ENCODE data around the gene SMIM45.

Gene SMIM45

GRCh38 chr22:41916745-41917358 is 35.1 kb upstream of the SMIM45 start:
- intact Hi-C loops (cut with DNase I), result no loop called here
- Histone ChIP-seq H3K27ac (no peak overlapping the region), H3K36me3 (no peaks in the 10 kb centered on the region), H3K9me3 (no peaks in the 10 kb centered on the region), H3K4me1 (peaks cover 0 to 9% (median 0%) of the 10 kb centered on the region in 4 donors), H3K27me3 (peaks cover 7 to 29% of the 10 kb centered on the region in 2 donors), H3K4me3 (no peak overlapping the region)
- ATAC-seq (no peak), DNase-seq (no peak)
- WGBS (ENCODE audit: insufficient coverage, low coverage, low lambda C conversion rate, missing lambda C conversion rate), result 41% methylated on average over 7 of the region's 10 CpGs
- TF ChIP-seq, protein P1, sequence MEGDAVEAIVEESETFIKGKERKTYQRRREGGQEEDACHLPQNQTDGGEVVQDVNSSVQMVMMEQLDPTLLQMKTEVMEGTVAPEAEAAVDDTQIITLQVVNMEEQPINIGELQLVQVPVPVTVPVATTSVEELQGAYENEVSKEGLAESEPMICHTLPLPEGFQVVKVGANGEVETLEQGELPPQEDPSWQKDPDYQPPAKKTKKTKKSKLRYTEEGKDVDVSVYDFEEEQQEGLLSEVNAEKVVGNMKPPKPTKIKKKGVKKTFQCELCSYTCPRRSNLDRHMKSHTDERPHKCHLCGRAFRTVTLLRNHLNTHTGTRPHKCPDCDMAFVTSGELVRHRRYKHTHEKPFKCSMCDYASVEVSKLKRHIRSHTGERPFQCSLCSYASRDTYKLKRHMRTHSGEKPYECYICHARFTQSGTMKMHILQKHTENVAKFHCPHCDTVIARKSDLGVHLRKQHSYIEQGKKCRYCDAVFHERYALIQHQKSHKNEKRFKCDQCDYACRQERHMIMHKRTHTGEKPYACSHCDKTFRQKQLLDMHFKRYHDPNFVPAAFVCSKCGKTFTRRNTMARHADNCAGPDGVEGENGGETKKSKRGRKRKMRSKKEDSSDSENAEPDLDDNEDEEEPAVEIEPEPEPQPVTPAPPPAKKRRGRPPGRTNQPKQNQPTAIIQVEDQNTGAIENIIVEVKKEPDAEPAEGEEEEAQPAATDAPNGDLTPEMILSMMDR (IDR thresholded peaks at IDR 0.05), result no peak
- no peak for TF ChIP-seq POLR2A (IDR thresholded peaks at IDR 0.05)

GRCh38 chr22:41917375-41917902 is 34.5 kb upstream of the SMIM45 start:
- peaks cover 7 to 28% of the 10 kb centered on the region in 2 donors for H3K27me3 ChIP-seq
- DNase-seq (no peak), ATAC-seq (no peak)
- TF ChIP-seq POLR2A (IDR thresholded peaks at IDR 0.05), result no peak
- TF ChIP-seq, protein P1 (IDR thresholded peaks at IDR 0.05), result no peak
- intact Hi-C loops (cut with DNase I), result no loop called here
- no CpG with 5 or more reads among the region's 11 CpGs for WGBS (ENCODE audit: insufficient coverage, low coverage, low lambda C conversion rate, missing lambda C conversion rate)
- H3K27ac ChIP-seq, result no peak overlapping the region
- H3K4me1 ChIP-seq, result peaks cover 0 to 9% (median 0%) of the 10 kb centered on the region in 4 donors
- H3K9me3 ChIP-seq, result no peaks in the 10 kb centered on the region
- H3K36me3 ChIP-seq, result no peaks in the 10 kb centered on the region
- H3K4me3 ChIP-seq, result no peak overlapping the region

DNA sequence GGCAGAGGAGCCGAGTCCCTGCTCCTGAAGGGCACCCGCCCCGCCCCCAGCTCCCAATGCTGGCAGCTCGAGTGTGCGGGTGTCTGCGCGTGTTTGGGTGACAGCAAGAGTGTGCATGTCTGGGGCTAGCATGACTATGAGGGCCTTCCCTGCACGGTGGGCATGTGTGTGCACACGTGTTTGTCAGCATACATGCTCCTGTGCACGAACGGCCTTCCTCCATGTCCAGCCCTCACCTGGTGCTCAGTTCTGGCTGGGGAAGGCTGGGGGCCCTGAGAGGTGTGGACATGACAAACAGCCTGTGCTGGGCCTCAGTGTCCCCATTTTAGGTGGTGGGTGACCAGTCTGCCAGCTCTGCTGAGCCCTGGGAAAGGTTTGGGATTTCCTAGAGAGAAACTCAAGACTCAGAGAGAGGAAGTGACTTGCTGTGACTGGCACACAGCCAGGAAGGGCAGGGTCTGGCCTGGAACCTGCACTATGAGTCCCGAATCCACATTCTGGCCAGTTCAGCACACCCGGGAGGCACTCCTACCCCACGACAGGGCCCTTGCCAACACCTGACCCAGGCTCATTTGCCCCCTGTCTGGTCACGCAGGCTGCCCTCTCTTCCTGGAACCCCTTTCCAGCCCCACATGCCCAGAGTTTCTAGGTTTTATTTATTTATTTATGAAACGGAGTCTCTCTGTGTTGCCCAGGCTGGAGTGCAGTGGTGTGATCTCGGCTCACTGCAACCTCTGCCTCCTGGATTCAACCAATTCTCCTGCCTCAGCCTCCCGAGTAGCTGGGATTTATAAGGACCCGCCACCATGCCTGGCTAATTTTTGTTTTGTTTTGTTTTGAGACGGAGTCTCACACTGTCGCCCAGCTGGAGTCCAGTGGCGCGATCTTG is 33.8 kb upstream of the SMIM45 start:
- Histone ChIP-seq H3K27ac (no peak overlapping the region), H3K27me3 (peaks cover 7 to 21% of the 10 kb centered on the region in 2 donors), H3K36me3 (no peaks in the 10 kb centered on the region), H3K9me3 (no peaks in the 10 kb centered on the region), H3K4me1 (peaks cover 0 to 9% (median 0%) of the 10 kb centered on the region in 4 donors), H3K4me3 (no peak overlapping the region)
- DNase-seq, result peak in 2 of 3 donors; percentile 62 to 69
- ATAC-seq, result peak; percentile 13 to 43 (median 22)
- TF ChIP-seq, protein P1 (IDR thresholded peaks at IDR 0.05), result no peak
- TF ChIP-seq POLR2A (IDR thresholded peaks at IDR 0.05), result no peak
- intact Hi-C loops (cut with DNase I), result no loop called here
- 75% methylated on average over 12 of the region's 23 CpGs for WGBS (ENCODE audit: insufficient coverage, low coverage, low lambda C conversion rate, missing lambda C conversion rate)

- Histone ChIP-seq H3K36me3 (no peaks in the 10 kb centered on the region), H3K4me3 (peak overlapping the region; percentile 9 to 47 (median 18)), H3K27ac (no peak overlapping the region), H3K9me3 (no peaks in the 10 kb centered on the region), H3K4me1 (peaks cover 0 to 9% (median 0%) of the 10 kb centered on the region in 4 donors), H3K27me3 (peaks cover 7 to 11% of the 10 kb centered on the region in 2 donors)
- peak; percentile 50 to 62 (median 56) for ATAC-seq
- 3% methylated on average over 14 of the region's 62 CpGs for WGBS (ENCODE audit: insufficient coverage, low coverage, low lambda C conversion rate, missing lambda C conversion rate)
- DNase-seq, result peak in 1 of 3 donors; percentile 50
- intact Hi-C loops (cut with DNase I), result no loop called here
- TF ChIP-seq POLR2A (IDR thresholded peaks at IDR 0.05), result no peak
- TF ChIP-seq, protein P1 (IDR thresholded peaks at IDR 0.05), result no peak
Measured at GRCh38 chr22:41919357-41920224, 32.4 kb upstream of the SMIM45 start.
